ENCODE data around the gene CISD2. TPM values are rescaled to one million over a fixed set of nuclear protein-coding genes. Genes with fewer than 3 reads are reported as not detected.

Gene CISD2
- total and polyA plus RNA-seq, 2 donors (not counting 1 experiment from before 2014, with no cell fraction given): 30.8 to 46.2 TPM

DNA sequence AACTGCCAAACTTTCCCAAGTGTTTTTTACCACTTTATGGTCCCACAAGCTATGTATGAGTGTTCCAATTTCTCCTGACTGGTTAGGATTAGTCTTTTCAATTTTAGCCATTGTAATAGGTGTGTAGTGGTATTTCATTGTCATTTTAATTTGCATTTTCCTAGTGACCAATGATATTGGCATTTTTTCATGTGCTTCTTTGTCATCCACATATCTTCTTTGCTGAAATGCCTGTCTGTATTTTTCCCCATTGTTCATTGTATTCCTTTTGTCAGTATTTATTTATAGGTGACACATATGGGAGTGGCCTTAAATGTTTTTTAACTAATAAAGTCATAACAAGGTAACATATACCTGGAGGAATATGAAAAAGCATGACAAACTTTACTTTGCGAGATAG is 32.2 kb upstream of the CISD2 start:
- no peaks in the 10 kb centered on the region for H3K27me3 ChIP-seq (ENCODE audit: control insufficient read depth, insufficient read depth, low read length)
- no peak overlapping the region for H3K27ac ChIP-seq (ENCODE audit: insufficient read depth, low read length)
- H3K9ac ChIP-seq (ENCODE audit: insufficient read depth, low read length): no peak overlapping the region
- H3K4me3 ChIP-seq (replicated peaks in 1 of 4; ENCODE audit: control extremely low read depth in 1 of 4, insufficient read depth in 1 of 4, low read depth in 3 of 4, low read length in 4 of 4): no peak overlapping the region
- H2AFZ ChIP-seq (ENCODE audit: low read length): no peak overlapping the region
- DNase-seq (ENCODE audit: low read depth in 2 of 2): no peak
- no peak overlapping the region for H3K4me2 ChIP-seq (ENCODE audit: extremely low read depth, insufficient read depth, low read length)
- H3K4me1 ChIP-seq (ENCODE audit: control insufficient read depth, extremely low read depth, insufficient read depth, low read length): no peaks in the 10 kb centered on the region
- H3K9me3 ChIP-seq (ENCODE audit: control insufficient read depth, insufficient read depth, low read depth, low read length): no peaks in the 10 kb centered on the region
- no peak for TF ChIP-seq EZH2 (IDR thresholded peaks at IDR 0.05; ENCODE audit: low read length, missing control alignments)
- no peak for TF ChIP-seq CTCF (conservative IDR thresholded peaks at IDR 0.05 in 1 of 2, IDR thresholded peaks at IDR 0.05 in 1 of 2; ENCODE audit: low read depth in 1 of 2, low read length in 2 of 2)
- no peaks in the 10 kb centered on the region for H3K36me3 ChIP-seq (ENCODE audit: control insufficient read depth, insufficient read depth, low read length)
- H4K20me1 ChIP-seq (ENCODE audit: control insufficient read depth, extremely low read depth, insufficient read depth, low read length): no peaks in the 10 kb centered on the region
- H3K79me2 ChIP-seq (ENCODE audit: control insufficient read depth, insufficient read depth, low read length): no peaks in the 10 kb centered on the region

- no peak for TF ChIP-seq CTCF (conservative IDR thresholded peaks at IDR 0.05 in 1 of 2, IDR thresholded peaks at IDR 0.05 in 1 of 2; ENCODE audit: low read depth in 1 of 2, low read length in 2 of 2)
- TF ChIP-seq EZH2 (IDR thresholded peaks at IDR 0.05; ENCODE audit: low read length, missing control alignments): no peak
- H3K27ac ChIP-seq (ENCODE audit: insufficient read depth, low read length): no peak overlapping the region
- H3K9me3 ChIP-seq (ENCODE audit: control insufficient read depth, insufficient read depth, low read depth, low read length): no peaks in the 10 kb centered on the region
- H3K4me1 ChIP-seq (ENCODE audit: control insufficient read depth, extremely low read depth, insufficient read depth, low read length): no peaks in the 10 kb centered on the region
- H3K4me3 ChIP-seq (replicated peaks in 1 of 4; ENCODE audit: control extremely low read depth in 1 of 4, insufficient read depth in 1 of 4, low read depth in 3 of 4, low read length in 4 of 4): no peak overlapping the region
- H3K27me3 ChIP-seq (ENCODE audit: control insufficient read depth, insufficient read depth, low read length): no peaks in the 10 kb centered on the region
- H4K20me1 ChIP-seq (ENCODE audit: control insufficient read depth, extremely low read depth, insufficient read depth, low read length): no peaks in the 10 kb centered on the region
- no peak overlapping the region for H3K9ac ChIP-seq (ENCODE audit: insufficient read depth, low read length)
- no peak overlapping the region for H2AFZ ChIP-seq (ENCODE audit: low read length)
- no peaks in the 10 kb centered on the region for H3K36me3 ChIP-seq (ENCODE audit: control insufficient read depth, insufficient read depth, low read length)
- H3K79me2 ChIP-seq (ENCODE audit: control insufficient read depth, insufficient read depth, low read length): no peaks in the 10 kb centered on the region
- no peak overlapping the region for H3K4me2 ChIP-seq (ENCODE audit: extremely low read depth, insufficient read depth, low read length)
- DNase-seq (ENCODE audit: low read depth in 2 of 2): no peak
These were observed 26.4 kb upstream of the CISD2 start for GRCh38 chr4:102842367-102842766.

DNA sequence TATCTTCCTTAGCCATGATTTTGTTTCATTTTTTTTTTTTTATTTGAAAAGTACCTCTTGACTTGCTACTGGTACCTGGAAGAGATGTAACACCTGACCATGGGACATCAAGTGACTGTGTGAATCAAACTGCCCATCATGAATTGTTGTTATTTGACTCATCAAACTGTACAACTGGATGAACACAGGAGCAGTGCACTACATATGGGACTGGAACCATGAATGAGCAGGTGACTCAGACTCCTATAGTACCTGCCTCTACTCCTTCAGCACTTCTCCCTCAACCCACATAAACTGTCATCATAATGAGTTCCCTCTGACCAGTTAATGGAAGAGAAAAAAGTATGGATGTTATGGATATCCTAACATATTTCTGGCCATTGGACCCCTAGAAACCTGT is 25.5 kb upstream of the CISD2 start:
- no peak for DNase-seq (ENCODE audit: low read depth in 2 of 2)
- no peak overlapping the region for H3K9ac ChIP-seq (ENCODE audit: insufficient read depth, low read length)
- no peak overlapping the region for H3K27ac ChIP-seq (ENCODE audit: insufficient read depth, low read length)
- no peaks in the 10 kb centered on the region for H3K36me3 ChIP-seq (ENCODE audit: control insufficient read depth, insufficient read depth, low read length)
- H4K20me1 ChIP-seq (ENCODE audit: control insufficient read depth, extremely low read depth, insufficient read depth, low read length): no peaks in the 10 kb centered on the region
- TF ChIP-seq EZH2 (IDR thresholded peaks at IDR 0.05; ENCODE audit: low read length, missing control alignments) (no peak), CTCF (conservative IDR thresholded peaks at IDR 0.05 in 1 of 2, IDR thresholded peaks at IDR 0.05 in 1 of 2; ENCODE audit: low read depth in 1 of 2, low read length in 2 of 2) (no peak)
- H3K4me2 ChIP-seq (ENCODE audit: extremely low read depth, insufficient read depth, low read length): no peak overlapping the region
- no peaks in the 10 kb centered on the region for H3K27me3 ChIP-seq (ENCODE audit: control insufficient read depth, insufficient read depth, low read length)
- no peak overlapping the region for H2AFZ ChIP-seq (ENCODE audit: low read length)
- H3K4me1 ChIP-seq (ENCODE audit: control insufficient read depth, extremely low read depth, insufficient read depth, low read length): no peaks in the 10 kb centered on the region
- H3K9me3 ChIP-seq (ENCODE audit: control insufficient read depth, insufficient read depth, low read depth, low read length): no peaks in the 10 kb centered on the region
- no peak overlapping the region for H3K4me3 ChIP-seq (replicated peaks in 1 of 4; ENCODE audit: control extremely low read depth in 1 of 4, insufficient read depth in 1 of 4, low read depth in 3 of 4, low read length in 4 of 4)
- H3K79me2 ChIP-seq (ENCODE audit: control insufficient read depth, insufficient read depth, low read length): no peaks in the 10 kb centered on the region

Data from fibroblast of lung (primary cell).